Pancreas (tissue), 10 donors: Measurements from ENCODE around the gene KIRREL1. TPM values are rescaled to one million over a fixed set of nuclear protein-coding genes. Genes with fewer than 3 reads are reported as not detected.
A peak's percentile ranks its signal among the peaks of the same experiment; 100 is the strongest.

Experiments
- ATAC-seq, 4 donors: fragments of 200-7000 bp; cut with Tn5 transposase; one replicate each; pipeline versions ENCODE4 v1.8.0 to v1.9.1; 2020; ENCODE audit warnings: mild to moderate bottlenecking in 4 of 4, moderate library complexity in 4 of 4
- DNase-seq, 6 donors: peaks; one replicate each; pipeline ENCODE4 v3.0.0-alpha.2; 2020
- FAIRE-seq: peaks from 2 replicates; lab custom pipeline; 2012; peaks lifted over from hg19 to GRCh38; lab: Jason Lieb, UNC
- H3K27ac ChIP-seq, 4 donors: fragments of 200-600 bp; sonication (generic); 1 replicate in 3 of 4; 2 replicates in 1 of 4; pipeline versions ENCODE4 v1.5.0 to v1.8.0; 2020
- H3K27me3 ChIP-seq, 4 donors: fragments of 200-600 bp; one replicate each; pipeline ENCODE4 v1.8.0; 2021
- H3K36me3 ChIP-seq, 3 donors: fragments of 200-600 bp; sonication (generic) in 1 of 3; one replicate each; pipeline versions ENCODE4 v1.5.0 to v1.8.0; 2020 to 2021
- H3K4me1 ChIP-seq, 3 donors: fragments of 200-600 bp; one replicate each; pipeline ENCODE4 v1.8.0; 2021
- H3K4me3 ChIP-seq, 4 donors: fragments of 200-600 bp; sonication (generic) in 2 of 4; one replicate each; pipeline versions ENCODE4 v1.5.0 to v1.8.0; 2020 to 2021
- H3K9me3 ChIP-seq, 4 donors: fragments of 200-600 bp; one replicate each; pipeline ENCODE4 v1.8.0; 2021
- CTCF ChIP-seq, 4 donors: fragments of 200-600 bp; sonication (generic) in 3 of 4; IDR thresholded peaks; one replicate each; pipeline versions ENCODE4 v1.5.0 to v1.8.0; 2021; ENCODE audit warnings: antibody characterized with exemption in 4 of 4
- WGBS, 2 donors: extraction: QIAGEN DNeasy Blood & Tissue Kit; methylation state at CpG; one replicate each; pipeline ENCODE4 v1.1.7; 2013; 5-methylcytosine and 5-hydroxymethylcytosine counted together
- intact Hi-C, 3 donors: fragments of 100-400 bp; cut with DNase I; formaldehyde crosslinking; loops; one replicate each; pipeline versions ENCODE4 v1.11.1 to v1.14.2; 2022
- polyA plus RNA-seq, 2 donors: library from polyadenylated mRNA; stranded (reverse); fragments of 200-250 nt; gene quantifications; one replicate each; pipeline ENCODE4 v1.2.3, GENCODE V29; 2013
- total RNA-seq, 6 donors: library from RNA; stranded (reverse); fragmentation: NEBNext Ultra II Directional in 4 of 6; extraction: Animal tissue kit (Norgen Biotek cat#: 25700) in 4 of 6; gene quantifications; one replicate each; pipeline versions ENCODE4 v1.2.1 to v1.2.4, GENCODE V29; 2021 to 2023
- donor health status: healthy with polysubstance abuse.
- donor health status: DM: no; HTN: no; CAD: no; lungs with moderate emphysema.
- donor health status: DM: no; HTN: no; CAD: no.
- donor health status: control.
- donor health status: control.
- donor health status: Bipolar disorder and iron deficiency.
- donor health status: DM: yes; HTN: yes; CAD: no.
- donor health status: DM: no; HTN: no; CAD: no.
- donor health status: DM: no; HTN: no; CAD: no.
- donor health status: DM: yes; HTN: yes; CAD: no.

Gene KIRREL1
- total and polyA plus RNA-seq, 8 donors: 1.9 to 13.0 (median 4.1) TPM

- no peak overlapping the region for H3K27ac ChIP-seq
- FAIRE-seq: no peak
- ATAC-seq: no peak
- no peaks in the 10 kb centered on the region for H3K9me3 ChIP-seq
- H3K27me3 ChIP-seq: no peaks in the 10 kb centered on the region
- no peak for DNase-seq
- 82 to 86% methylated on average over 2 of the region's 2 CpGs for WGBS, 2 donors
- no peaks in the 10 kb centered on the region for H3K36me3 ChIP-seq
- intact Hi-C loops: loop anchor here in 1 of 3 donors (10.0 kb wide), 1 partner anchor 138 kb away; no protein-coding TSS in a partner anchor
- no peak overlapping the region for H3K4me3 ChIP-seq
- no peaks in the 10 kb centered on the region for H3K4me1 ChIP-seq
- TF ChIP-seq CTCF (IDR thresholded peaks at IDR 0.05): no peak
Observed at GRCh38 chr1:157976888-157977287, 16.6 kb upstream of the KIRREL1 start.

GRCh38 chr1:157978586-157979403 lies 14.7 kb upstream of the KIRREL1 start:
- ATAC-seq (peak in 1 of 4 donors; percentile 42), DNase-seq (no peak), FAIRE-seq (no peak)
- intact Hi-C loops: loop anchor here in 1 of 3 donors (10.0 kb wide), 1 partner anchor 136 kb away; no protein-coding TSS in a partner anchor
- no peaks in the 10 kb centered on the region for H3K27me3 ChIP-seq
- H3K36me3 ChIP-seq: no peaks in the 10 kb centered on the region
- no peak overlapping the region for H3K27ac ChIP-seq
- H3K4me3 ChIP-seq: no peak overlapping the region
- WGBS, 2 donors: 35% methylated on average over 37 to 38 of the region's 38 CpGs
- H3K9me3 ChIP-seq: no peaks in the 10 kb centered on the region
- no peak for TF ChIP-seq CTCF (IDR thresholded peaks at IDR 0.05)
- no peaks in the 10 kb centered on the region for H3K4me1 ChIP-seq

- no peak overlapping the region for H3K27ac ChIP-seq
- TF ChIP-seq CTCF (IDR thresholded peaks at IDR 0.05): no peak
- FAIRE-seq (no peak), DNase-seq (no peak), ATAC-seq (no peak)
- H3K27me3 ChIP-seq: no peaks in the 10 kb centered on the region
- 71 to 75% methylated on average over 2 of the region's 2 CpGs for WGBS, 2 donors
- no peaks in the 10 kb centered on the region for H3K9me3 ChIP-seq
- H3K4me1 ChIP-seq: no peaks in the 10 kb centered on the region
- intact Hi-C loops: no loop called here
- no peaks in the 10 kb centered on the region for H3K36me3 ChIP-seq
- no peak overlapping the region for H3K4me3 ChIP-seq
Observed at GRCh38 chr1:157982136-157982535, 11.3 kb upstream of the KIRREL1 start.

- WGBS, 2 donors: 47 to 72% methylated on average over 2 of the region's 2 CpGs
- Histone ChIP-seq H3K27ac (no peak overlapping the region), H3K27me3 (no peaks in the 10 kb centered on the region), H3K4me3 (no peak overlapping the region), H3K4me1 (no peaks in the 10 kb centered on the region), H3K9me3 (no peaks in the 10 kb centered on the region), H3K36me3 (no peaks in the 10 kb centered on the region)
- FAIRE-seq (no peak), DNase-seq (no peak), ATAC-seq (no peak)
- intact Hi-C loops: no loop called here
- no peak for TF ChIP-seq CTCF (IDR thresholded peaks at IDR 0.05)
Observed at GRCh38 chr1:157983787-157984186, 9.7 kb upstream of the KIRREL1 start.

- Histone ChIP-seq H3K4me3 (no peak overlapping the region), H3K27ac (no peak overlapping the region), H3K27me3 (no peaks in the 10 kb centered on the region), H3K36me3 (no peaks in the 10 kb centered on the region), H3K9me3 (no peaks in the 10 kb centered on the region), H3K4me1 (no peaks in the 10 kb centered on the region)
- intact Hi-C loops: no loop called here
- TF ChIP-seq CTCF (IDR thresholded peaks at IDR 0.05): no peak
- ATAC-seq (no peak), DNase-seq (no peak), FAIRE-seq (no peak)
- WGBS, 2 donors: 50 to 51% methylated on average over 7 of the region's 7 CpGs
Observed at GRCh38 chr1:157984469-157984868, 9.0 kb upstream of the KIRREL1 start.
